HG03378 (cell line): ENCODE measurements around the gene RGS16.

Source experiments
- ATAC-seq: cut with Tn5 transposase; IDR thresholded peaks from one replicate; pipeline ENCODE4 v1.9.1; 2021; ENCODE audit warnings: mild to moderate bottlenecking, moderate library complexity; ENCODE audit not compliant: unreplicated experiment

The RGS16 gene

DNA sequence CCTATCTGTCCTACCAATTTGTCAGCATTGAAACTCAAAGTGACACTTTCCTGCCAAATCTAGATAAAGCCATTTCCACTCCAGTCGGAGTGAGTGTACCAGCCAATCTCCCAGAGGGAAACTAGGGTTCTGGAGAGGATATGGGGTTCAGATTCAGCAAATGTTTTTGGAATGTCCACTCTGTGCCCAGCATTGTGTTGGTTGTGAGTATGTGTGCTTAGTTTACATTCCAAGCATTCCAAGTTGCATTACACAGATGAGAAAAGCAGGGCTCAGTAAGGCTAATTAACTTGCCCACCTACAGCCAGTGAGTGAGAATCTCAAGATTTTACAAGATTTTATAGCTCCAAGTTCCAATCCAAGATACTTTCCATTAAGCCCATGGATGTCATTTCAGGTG lies 26.4 kb upstream of the RGS16 start:
- no peak for ATAC-seq

- peak; percentile 59 for ATAC-seq
These were observed 25.4 kb upstream of the RGS16 start for GRCh38 chr1:182629499-182630096.

GRCh38 chr1:182629080-182629479 lies 24.9 kb upstream of the RGS16 start:
- ATAC-seq: no peak

GRCh38 chr1:182628657-182629056 lies 24.5 kb upstream of the RGS16 start:
- no peak for ATAC-seq

DNA sequence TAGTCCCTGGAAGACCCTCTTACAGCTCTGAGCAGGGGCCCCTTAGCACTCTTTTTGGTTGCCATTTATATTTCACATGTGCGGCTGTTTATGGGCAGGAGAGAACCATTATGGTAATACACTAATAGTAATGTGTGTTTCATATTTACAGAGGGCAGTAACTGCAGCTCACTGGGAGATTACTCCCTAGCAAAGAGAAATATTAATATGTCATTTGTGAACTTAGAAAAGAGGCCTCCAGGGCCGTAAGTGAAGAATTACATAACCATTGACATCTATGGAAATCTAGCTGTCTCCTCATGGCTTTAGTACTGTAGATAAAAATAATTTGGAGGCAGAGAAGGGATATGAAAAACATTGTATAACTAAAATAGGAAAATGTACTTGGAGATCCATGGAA lies 23.4 kb upstream of the RGS16 start:
- ATAC-seq: no peak

GRCh38 chr1:182626527-182626926 lies 22.3 kb upstream of the RGS16 start:
- no peak for ATAC-seq

GRCh38 chr1:182625719-182626504 lies 21.7 kb upstream of the RGS16 start:
- ATAC-seq: no peak

- ATAC-seq: no peak
These were observed 20.8 kb upstream of the RGS16 start for GRCh38 chr1:182625024-182625423.

- no peak for ATAC-seq
These were observed 20.4 kb upstream of the RGS16 start for GRCh38 chr1:182624577-182624976.

- no peak for ATAC-seq
These were observed 18.8 kb upstream of the RGS16 start for GRCh38 chr1:182622901-182623528.

- no peak for ATAC-seq
These were observed 17.7 kb upstream of the RGS16 start for GRCh38 chr1:182621906-182622305.

GRCh38 chr1:182620924-182621585 lies 16.9 kb upstream of the RGS16 start:
- ATAC-seq: no peak

- ATAC-seq: no peak
These were observed 13.7 kb upstream of the RGS16 start for GRCh38 chr1:182617734-182618351.

DNA sequence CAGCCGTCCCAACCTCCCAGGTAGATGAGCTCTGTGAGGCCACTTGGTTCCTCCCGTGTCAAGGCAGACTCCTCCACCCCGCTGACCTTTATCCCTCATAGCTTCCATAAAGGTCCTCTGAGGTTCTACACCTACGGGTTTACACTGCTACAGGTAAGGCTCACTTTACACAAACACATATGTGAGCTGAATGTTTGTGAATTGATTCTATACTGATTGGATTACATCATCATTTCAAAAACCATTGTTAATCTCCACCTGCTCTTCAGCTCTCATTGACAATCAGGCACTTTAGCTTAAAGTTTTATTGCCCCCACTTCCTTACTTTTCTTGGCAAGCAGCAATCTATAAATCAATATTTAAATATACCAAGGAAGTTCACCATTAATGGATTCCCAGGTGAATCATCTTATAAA lies 12.8 kb upstream of the RGS16 start:
- ATAC-seq: no peak

GRCh38 chr1:182616130-182617013 lies 12.2 kb upstream of the RGS16 start:
- ATAC-seq: peak; percentile 83

DNA sequence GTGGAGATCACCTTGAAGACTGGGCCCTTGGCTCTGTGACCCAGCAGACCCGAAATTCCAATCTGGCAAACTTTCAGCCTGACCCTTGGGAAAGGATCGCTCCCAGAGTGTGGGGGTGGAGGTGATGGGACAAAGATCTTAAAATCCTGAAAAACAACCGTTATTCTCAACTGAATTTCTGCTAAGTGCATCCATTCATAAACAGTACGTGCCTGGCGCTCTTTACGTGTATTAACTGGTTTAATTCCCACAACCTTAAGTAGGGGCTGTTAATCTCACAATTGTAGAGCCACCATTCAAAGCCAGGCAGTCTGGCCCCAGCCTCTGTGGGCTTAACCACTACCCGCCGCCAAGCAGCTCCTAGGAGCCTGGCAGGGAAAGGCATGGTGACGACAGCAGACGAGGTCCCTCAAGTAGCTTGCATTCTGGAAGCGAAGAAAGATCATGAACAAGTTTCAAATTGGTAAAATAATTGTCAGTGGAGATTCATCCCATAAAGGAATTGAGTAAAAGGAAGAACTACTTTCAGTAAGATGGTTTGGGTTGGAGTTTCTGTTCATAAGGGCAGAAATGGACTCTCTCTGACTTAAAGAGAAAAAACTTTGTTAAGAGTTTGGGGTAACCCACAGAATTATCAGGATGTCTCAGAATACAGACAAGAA lies 11.4 kb upstream of the RGS16 start:
- peak; percentile 17 for ATAC-seq

GRCh38 chr1:182614796-182615454 lies 10.7 kb upstream of the RGS16 start:
- ATAC-seq: peak; percentile 36

GRCh38 chr1:182611787-182612186 lies 7.6 kb upstream of the RGS16 start:
- ATAC-seq: no peak

DNA sequence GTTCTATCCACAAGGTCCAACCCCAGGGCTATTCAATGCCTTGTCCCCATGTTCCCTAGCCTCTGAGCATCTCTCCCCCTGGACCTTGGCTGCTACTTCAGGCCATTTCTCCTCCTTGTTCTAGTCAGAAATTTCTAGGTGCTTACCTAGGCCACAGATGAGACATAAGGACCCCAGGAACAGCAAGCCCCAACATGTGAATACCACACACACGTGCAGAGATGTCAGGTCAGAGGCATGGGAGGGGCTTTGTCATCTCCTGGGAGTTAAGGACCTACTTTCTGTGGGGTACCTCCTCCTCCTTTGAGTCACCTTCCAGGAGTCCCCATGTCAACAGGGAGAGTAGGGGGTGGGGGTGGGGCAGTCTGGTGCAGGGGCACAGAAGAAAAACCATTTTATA lies 7.1 kb upstream of the RGS16 start:
- ATAC-seq: no peak
